ENCODE results near the gene SLAMF7.

SLAMF7 gene

DNA sequence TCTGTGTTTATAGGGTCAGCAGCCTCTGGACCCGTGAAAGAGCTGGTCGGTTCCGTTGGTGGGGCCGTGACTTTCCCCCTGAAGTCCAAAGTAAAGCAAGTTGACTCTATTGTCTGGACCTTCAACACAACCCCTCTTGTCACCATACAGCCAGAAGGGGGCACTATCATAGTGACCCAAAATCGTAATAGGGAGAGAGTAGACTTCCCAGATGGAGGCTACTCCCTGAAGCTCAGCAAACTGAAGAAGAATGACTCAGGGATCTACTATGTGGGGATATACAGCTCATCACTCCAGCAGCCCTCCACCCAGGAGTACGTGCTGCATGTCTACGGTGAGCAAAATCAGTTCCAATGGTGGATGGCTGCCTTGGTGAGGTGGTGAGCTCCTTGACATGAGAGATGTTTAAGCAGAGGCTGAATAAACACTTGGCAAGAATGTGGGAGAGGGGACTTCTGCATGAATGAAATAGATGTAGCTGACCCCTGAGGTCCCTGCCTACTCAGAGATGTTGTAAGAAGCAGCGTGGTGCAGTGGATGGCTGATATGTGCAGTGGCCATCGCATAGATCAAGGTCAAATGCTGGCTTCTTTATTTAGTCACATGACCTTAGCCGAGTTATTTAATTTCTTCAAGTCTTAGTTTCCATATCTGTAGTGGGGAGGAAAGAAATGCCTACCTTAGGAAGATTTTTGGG, 9.3 kb downstream of the SLAMF7 start:
- Histone ChIP-seq H3K27me3 (ENCODE audit: control insufficient read depth, insufficient read depth, low read length) (peaks cover 3% of the 10 kb centered on the region), H3K36me3 (ENCODE audit: insufficient read depth, low read length) (no peaks in the 10 kb centered on the region), H3K4me3 (ENCODE audit: low read length) (no peak overlapping the region), H3K4me1 (ENCODE audit: control insufficient read depth, insufficient read depth, low read length) (no peaks in the 10 kb centered on the region), H3K4me2 (ENCODE audit: low read length) (no peak overlapping the region), H3K9me3 (replicated peaks; ENCODE audit: low read length) (no peaks in the 10 kb centered on the region), H3K9ac (ENCODE audit: low read depth, low read length) (no peak overlapping the region)

GRCh38 chr1:160748878-160749269, 9.8 kb downstream of the SLAMF7 start:
- H3K4me3 ChIP-seq (ENCODE audit: low read length): no peak overlapping the region
- no peak overlapping the region for H3K4me2 ChIP-seq (ENCODE audit: low read length)
- H3K4me1 ChIP-seq (ENCODE audit: control insufficient read depth, insufficient read depth, low read length): no peaks in the 10 kb centered on the region
- no peaks in the 10 kb centered on the region for H3K36me3 ChIP-seq (ENCODE audit: insufficient read depth, low read length)
- no peaks in the 10 kb centered on the region for H3K9me3 ChIP-seq (replicated peaks; ENCODE audit: low read length)
- H3K27me3 ChIP-seq (ENCODE audit: control insufficient read depth, insufficient read depth, low read length): peaks cover 3% of the 10 kb centered on the region
- H3K9ac ChIP-seq (ENCODE audit: low read depth, low read length): no peak overlapping the region

- H3K4me2 ChIP-seq (ENCODE audit: low read length): no peak overlapping the region
- H3K4me3 ChIP-seq (ENCODE audit: low read length): no peak overlapping the region
- peaks cover 3% of the 10 kb centered on the region for H3K27me3 ChIP-seq (ENCODE audit: control insufficient read depth, insufficient read depth, low read length)
- no peaks in the 10 kb centered on the region for H3K9me3 ChIP-seq (replicated peaks; ENCODE audit: low read length)
- no peak overlapping the region for H3K9ac ChIP-seq (ENCODE audit: low read depth, low read length)
- no peaks in the 10 kb centered on the region for H3K36me3 ChIP-seq (ENCODE audit: insufficient read depth, low read length)
- no peaks in the 10 kb centered on the region for H3K4me1 ChIP-seq (ENCODE audit: control insufficient read depth, insufficient read depth, low read length)
Measured at GRCh38 chr1:160750608-160751007, 11.6 kb downstream of the SLAMF7 start.

DNA sequence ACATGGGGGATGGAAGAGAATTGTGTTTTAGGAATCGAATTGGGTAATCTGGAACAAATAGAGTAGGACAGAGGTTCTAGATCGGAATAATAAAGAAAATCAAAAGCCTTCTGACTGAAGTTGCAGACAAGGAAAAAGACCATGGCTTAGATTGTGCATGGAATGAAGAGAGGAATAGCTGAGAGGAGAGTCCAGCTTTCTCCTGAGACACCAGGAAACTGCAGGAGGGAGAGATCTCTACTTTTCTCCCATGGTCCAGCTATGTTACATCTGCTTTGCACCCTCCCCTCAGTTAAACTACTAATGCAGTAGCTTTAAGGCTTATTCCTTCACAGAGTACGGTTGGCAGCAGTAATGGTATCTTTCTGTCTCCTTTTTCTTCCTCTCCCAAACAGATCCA, 13.4 kb downstream of the SLAMF7 start:
- no peak overlapping the region for H3K4me2 ChIP-seq (ENCODE audit: low read length)
- H3K9ac ChIP-seq (ENCODE audit: low read depth, low read length): no peak overlapping the region
- H3K36me3 ChIP-seq (ENCODE audit: insufficient read depth, low read length): no peaks in the 10 kb centered on the region
- H3K4me1 ChIP-seq (ENCODE audit: control insufficient read depth, insufficient read depth, low read length): no peaks in the 10 kb centered on the region
- H3K27me3 ChIP-seq (ENCODE audit: control insufficient read depth, insufficient read depth, low read length): peaks cover 3% of the 10 kb centered on the region
- no peaks in the 10 kb centered on the region for H3K9me3 ChIP-seq (replicated peaks; ENCODE audit: low read length)
- no peak overlapping the region for H3K4me3 ChIP-seq (ENCODE audit: low read length)

DNA sequence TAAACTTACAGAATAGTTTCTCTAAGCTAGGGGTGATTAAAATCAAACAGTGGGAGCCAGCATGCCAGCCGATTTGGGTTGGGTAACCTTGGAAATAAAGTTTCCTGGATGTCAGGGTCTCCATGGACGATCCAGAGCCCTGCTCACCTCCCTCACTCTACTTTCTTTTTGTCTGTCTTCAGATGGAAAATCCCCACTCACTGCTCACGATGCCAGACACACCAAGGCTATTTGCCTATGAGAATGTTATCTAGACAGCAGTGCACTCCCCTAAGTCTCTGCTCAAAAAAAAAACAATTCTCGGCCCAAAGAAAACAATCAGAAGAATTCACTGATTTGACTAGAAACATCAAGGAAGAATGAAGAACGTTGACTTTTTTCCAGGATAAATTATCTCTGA, 13.9 kb downstream of the SLAMF7 start:
- H3K4me3 ChIP-seq (ENCODE audit: low read length): no peak overlapping the region
- no peaks in the 10 kb centered on the region for H3K4me1 ChIP-seq (ENCODE audit: control insufficient read depth, insufficient read depth, low read length)
- H3K4me2 ChIP-seq (ENCODE audit: low read length): no peak overlapping the region
- peaks cover 3% of the 10 kb centered on the region for H3K27me3 ChIP-seq (ENCODE audit: control insufficient read depth, insufficient read depth, low read length)
- no peaks in the 10 kb centered on the region for H3K36me3 ChIP-seq (ENCODE audit: insufficient read depth, low read length)
- no peaks in the 10 kb centered on the region for H3K9me3 ChIP-seq (replicated peaks; ENCODE audit: low read length)
- H3K9ac ChIP-seq (ENCODE audit: low read depth, low read length): no peak overlapping the region

- Histone ChIP-seq H3K4me1 (ENCODE audit: control insufficient read depth, insufficient read depth, low read length) (no peaks in the 10 kb centered on the region), H3K4me2 (ENCODE audit: low read length) (no peak overlapping the region), H3K9ac (ENCODE audit: low read depth, low read length) (no peak overlapping the region), H3K36me3 (ENCODE audit: insufficient read depth, low read length) (no peaks in the 10 kb centered on the region), H3K27me3 (ENCODE audit: control insufficient read depth, insufficient read depth, low read length) (peaks cover 3% of the 10 kb centered on the region), H3K4me3 (ENCODE audit: low read length) (no peak overlapping the region), H3K9me3 (replicated peaks; ENCODE audit: low read length) (no peaks in the 10 kb centered on the region)
Measured at GRCh38 chr1:160753594-160753993, 14.5 kb downstream of the SLAMF7 start.

- Histone ChIP-seq H3K36me3 (ENCODE audit: insufficient read depth, low read length) (no peaks in the 10 kb centered on the region), H3K4me3 (ENCODE audit: low read length) (no peak overlapping the region), H3K9ac (ENCODE audit: low read depth, low read length) (no peak overlapping the region), H3K4me2 (ENCODE audit: low read length) (no peak overlapping the region), H3K27me3 (ENCODE audit: control insufficient read depth, insufficient read depth, low read length) (peaks cover 3% of the 10 kb centered on the region), H3K9me3 (replicated peaks; ENCODE audit: low read length) (no peaks in the 10 kb centered on the region), H3K4me1 (ENCODE audit: control insufficient read depth, insufficient read depth, low read length) (no peaks in the 10 kb centered on the region)
Measured at GRCh38 chr1:160755461-160755860, 16.4 kb downstream of the SLAMF7 start.

DNA sequence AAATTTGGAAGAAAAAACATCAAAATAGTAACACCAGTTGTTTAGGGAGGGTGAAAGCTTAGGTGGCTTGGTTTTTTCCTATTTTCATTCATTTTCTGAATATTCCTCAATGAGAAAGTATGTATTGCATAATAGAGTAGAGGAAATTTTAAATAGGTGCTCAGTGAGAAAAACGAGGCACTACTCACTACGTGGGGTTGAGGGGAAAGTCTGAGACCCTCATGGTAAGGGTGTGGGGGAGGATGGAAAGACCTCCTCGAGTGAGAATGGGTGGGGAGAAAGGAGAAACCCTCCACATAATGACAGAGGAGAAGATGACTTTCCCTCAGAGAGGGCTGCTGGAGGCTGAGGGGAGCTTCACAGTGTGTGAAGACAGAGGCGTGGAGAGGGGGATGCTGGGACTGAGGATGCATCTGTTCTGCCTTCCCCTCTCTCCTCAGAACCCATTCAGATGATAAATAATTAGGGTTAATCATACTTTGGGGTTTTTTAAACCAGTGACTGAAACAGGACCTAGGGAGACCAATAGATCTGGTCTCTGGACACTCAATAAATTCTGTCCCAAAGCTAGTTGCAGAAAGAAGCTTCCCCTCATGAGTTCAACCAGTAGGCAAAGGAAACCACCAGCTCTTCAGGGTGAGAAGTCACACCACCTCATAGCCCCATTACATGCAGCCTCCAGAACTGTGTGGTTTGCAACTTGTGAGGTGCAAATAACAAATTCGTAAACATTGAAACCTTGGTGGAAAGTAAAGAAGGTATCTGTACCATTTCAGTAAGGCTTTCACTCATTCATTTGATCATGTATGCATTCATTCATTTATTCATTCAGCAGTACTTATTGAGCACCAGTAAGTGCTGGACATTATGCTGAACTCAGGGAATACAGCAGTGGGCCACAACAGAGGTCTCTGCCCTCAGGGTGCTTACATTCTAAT, 17.1 kb downstream of the SLAMF7 start:
- Histone ChIP-seq H3K9me3 (replicated peaks; ENCODE audit: low read length) (no peaks in the 10 kb centered on the region), H3K9ac (ENCODE audit: low read depth, low read length) (no peak overlapping the region)

DNA sequence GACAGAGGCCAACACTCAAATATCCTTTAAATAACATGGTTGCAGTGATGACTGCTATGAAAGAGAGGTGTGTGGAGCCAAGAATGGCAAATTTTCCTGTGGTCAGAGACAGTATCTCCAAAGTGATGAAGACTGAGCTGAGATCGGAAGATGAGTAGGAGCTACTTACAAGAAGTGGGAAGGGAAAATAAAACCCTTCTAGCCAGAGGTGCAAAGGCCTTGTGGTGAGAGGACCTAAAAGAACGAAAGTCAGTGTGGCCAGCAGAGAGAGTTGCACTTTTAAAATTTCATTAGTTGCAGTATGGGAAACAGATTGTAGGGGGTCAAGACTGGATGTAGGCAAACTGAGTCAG, 17.8 kb downstream of the SLAMF7 start:
- no peaks in the 10 kb centered on the region for H3K36me3 ChIP-seq (ENCODE audit: insufficient read depth, low read length)
- H3K4me2 ChIP-seq (ENCODE audit: low read length): no peak overlapping the region
- no peak overlapping the region for H3K9ac ChIP-seq (ENCODE audit: low read depth, low read length)
- H3K4me1 ChIP-seq (ENCODE audit: control insufficient read depth, insufficient read depth, low read length): no peaks in the 10 kb centered on the region
- H3K4me3 ChIP-seq (ENCODE audit: low read length): no peak overlapping the region
- no peaks in the 10 kb centered on the region for H3K27me3 ChIP-seq (ENCODE audit: control insufficient read depth, insufficient read depth, low read length)
- no peaks in the 10 kb centered on the region for H3K9me3 ChIP-seq (replicated peaks; ENCODE audit: low read length)

More for the DNA sequence above, 17.1 kb downstream of the SLAMF7 start:
- H3K4me1 ChIP-seq (ENCODE audit: control insufficient read depth, insufficient read depth, low read length): no peaks in the 10 kb centered on the region
- H3K36me3 ChIP-seq (ENCODE audit: insufficient read depth, low read length): no peaks in the 10 kb centered on the region
- H3K4me3 ChIP-seq (ENCODE audit: low read length): no peak overlapping the region
- H3K27me3 ChIP-seq (ENCODE audit: control insufficient read depth, insufficient read depth, low read length): peaks cover under 1% of the 10 kb centered on the region
- no peak overlapping the region for H3K4me2 ChIP-seq (ENCODE audit: low read length)

- H3K36me3 ChIP-seq (ENCODE audit: insufficient read depth, low read length): no peaks in the 10 kb centered on the region
Measured at GRCh38 chr1:160758521-160758920, 19.5 kb downstream of the SLAMF7 start.

DNA sequence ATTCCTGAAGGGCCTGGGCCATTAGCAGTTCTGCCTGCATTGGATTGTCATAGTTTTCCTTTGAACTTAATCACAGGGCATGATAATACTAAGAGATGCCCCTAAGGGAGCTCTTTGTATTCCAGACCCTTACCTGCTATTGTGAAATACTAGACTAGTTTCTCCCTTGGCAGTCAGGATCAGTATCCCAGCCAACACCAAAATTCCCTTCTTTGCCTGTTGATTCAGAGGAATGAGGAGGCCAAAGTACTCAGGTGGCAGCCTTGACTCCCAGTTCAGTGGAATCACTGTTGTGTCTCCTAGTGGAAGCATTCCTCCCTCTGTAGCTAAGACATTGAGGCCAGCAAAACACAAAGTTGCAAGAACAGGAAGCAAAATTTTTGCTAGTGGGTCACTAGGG, 20.7 kb downstream of the SLAMF7 start:
- Histone ChIP-seq H3K9ac (ENCODE audit: low read depth, low read length) (no peak overlapping the region), H3K27me3 (ENCODE audit: control insufficient read depth, insufficient read depth, low read length) (no peaks in the 10 kb centered on the region), H3K4me1 (ENCODE audit: control insufficient read depth, insufficient read depth, low read length) (no peaks in the 10 kb centered on the region), H3K36me3 (ENCODE audit: insufficient read depth, low read length) (no peaks in the 10 kb centered on the region), H3K4me3 (ENCODE audit: low read length) (no peak overlapping the region), H3K4me2 (ENCODE audit: low read length) (no peak overlapping the region), H3K9me3 (replicated peaks; ENCODE audit: low read length) (no peaks in the 10 kb centered on the region)

More at GRCh38 chr1:160758521-160758920, 19.5 kb downstream of the SLAMF7 start:
- no peak overlapping the region for H3K9ac ChIP-seq (ENCODE audit: low read depth, low read length)
- H3K9me3 ChIP-seq (replicated peaks; ENCODE audit: low read length): no peaks in the 10 kb centered on the region
- H3K4me3 ChIP-seq (ENCODE audit: low read length): no peak overlapping the region
- no peak overlapping the region for H3K4me2 ChIP-seq (ENCODE audit: low read length)
- H3K27me3 ChIP-seq (ENCODE audit: control insufficient read depth, insufficient read depth, low read length): no peaks in the 10 kb centered on the region
- H3K4me1 ChIP-seq (ENCODE audit: control insufficient read depth, insufficient read depth, low read length): no peaks in the 10 kb centered on the region
